BE2C (cell line): ENCODE data around the gene FBN1.

ENCODE experiments used
- DNase-seq: peaks from one replicate; pipeline ENCODE4 v3.0.0-alpha.2; 2020
- H3K27me3 ChIP-seq: fragments of 250-450 bp; sonication (Bioruptor Pico); 2 replicates; pipeline ENCODE4 v1.5.1; 2020; ENCODE audit warnings: mild to moderate bottlenecking
- H3K36me3 ChIP-seq: fragments of 250-450 bp; sonication (Bioruptor Pico); 2 replicates; pipeline ENCODE4 v1.5.1; 2020; ENCODE audit warnings: mild to moderate bottlenecking
- H3K4me1 ChIP-seq: fragments of 250-450 bp; sonication (Bioruptor Pico); 2 replicates; pipeline ENCODE4 v1.5.1; 2020
- H3K4me3 ChIP-seq: 2 replicates; pipeline ENCODE4 v1.5.1; 2011; ENCODE audit warnings: low read depth, low read length
- H3K9me3 ChIP-seq: fragments of 250-450 bp; sonication (Bioruptor Pico); 2 replicates; pipeline ENCODE4 v1.5.1; 2020
- TF ChIP-seq, protein P1 (sequence below): IDR thresholded peaks from 2 replicates; pipeline ENCODE4 v1.5.1; 2012; ENCODE audit warnings: mild to moderate bottlenecking, low read depth, low read length

The FBN1 gene

DNA sequence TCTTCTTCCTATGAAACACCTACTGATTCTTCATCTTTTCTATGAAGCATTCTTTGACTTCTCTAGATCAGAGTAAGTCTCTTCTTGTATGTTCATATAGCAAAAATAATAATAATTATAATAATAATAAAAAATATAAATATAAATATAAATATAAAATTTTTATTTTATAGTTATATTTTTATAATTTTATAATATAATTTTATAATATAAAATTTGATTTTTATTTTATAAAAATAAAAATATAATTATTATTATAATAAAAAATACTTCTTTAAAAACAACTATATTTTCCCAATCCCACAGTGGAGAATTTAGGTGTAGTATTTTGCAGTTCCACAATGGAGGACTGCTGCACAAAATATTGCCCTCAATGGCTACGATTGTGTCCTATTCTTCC, 279.9 kb downstream of the FBN1 start:
- no peaks in the 10 kb centered on the region for H3K27me3 ChIP-seq
- no peaks in the 10 kb centered on the region for H3K9me3 ChIP-seq
- no peak for DNase-seq
- TF ChIP-seq, protein P1, sequence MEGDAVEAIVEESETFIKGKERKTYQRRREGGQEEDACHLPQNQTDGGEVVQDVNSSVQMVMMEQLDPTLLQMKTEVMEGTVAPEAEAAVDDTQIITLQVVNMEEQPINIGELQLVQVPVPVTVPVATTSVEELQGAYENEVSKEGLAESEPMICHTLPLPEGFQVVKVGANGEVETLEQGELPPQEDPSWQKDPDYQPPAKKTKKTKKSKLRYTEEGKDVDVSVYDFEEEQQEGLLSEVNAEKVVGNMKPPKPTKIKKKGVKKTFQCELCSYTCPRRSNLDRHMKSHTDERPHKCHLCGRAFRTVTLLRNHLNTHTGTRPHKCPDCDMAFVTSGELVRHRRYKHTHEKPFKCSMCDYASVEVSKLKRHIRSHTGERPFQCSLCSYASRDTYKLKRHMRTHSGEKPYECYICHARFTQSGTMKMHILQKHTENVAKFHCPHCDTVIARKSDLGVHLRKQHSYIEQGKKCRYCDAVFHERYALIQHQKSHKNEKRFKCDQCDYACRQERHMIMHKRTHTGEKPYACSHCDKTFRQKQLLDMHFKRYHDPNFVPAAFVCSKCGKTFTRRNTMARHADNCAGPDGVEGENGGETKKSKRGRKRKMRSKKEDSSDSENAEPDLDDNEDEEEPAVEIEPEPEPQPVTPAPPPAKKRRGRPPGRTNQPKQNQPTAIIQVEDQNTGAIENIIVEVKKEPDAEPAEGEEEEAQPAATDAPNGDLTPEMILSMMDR, result no peak
- H3K36me3 ChIP-seq, result no peaks in the 10 kb centered on the region
- no peaks in the 10 kb centered on the region for H3K4me1 ChIP-seq
- H3K4me3 ChIP-seq, result no peak overlapping the region

DNA sequence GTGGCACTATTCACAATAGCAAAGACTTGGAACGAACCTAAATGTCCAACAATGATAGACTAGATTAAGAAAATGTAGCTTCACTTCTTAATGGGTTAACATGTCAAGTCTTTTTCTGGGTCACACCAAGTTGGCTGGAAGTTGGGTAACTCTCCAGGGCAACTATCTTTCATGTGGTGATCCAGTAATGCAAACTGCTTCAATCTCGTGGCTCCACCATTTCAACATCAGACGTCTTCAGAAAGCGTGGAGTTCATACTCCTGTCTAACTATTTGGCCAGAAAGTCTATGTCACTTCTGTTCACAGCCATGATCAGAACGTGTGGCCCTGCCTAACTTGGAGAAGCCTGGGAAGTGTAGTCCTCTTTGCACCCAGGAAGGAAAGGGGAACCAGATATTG, 282.0 kb downstream of the FBN1 start:
- no peak overlapping the region for H3K4me3 ChIP-seq
- no peaks in the 10 kb centered on the region for H3K27me3 ChIP-seq
- H3K9me3 ChIP-seq, result no peaks in the 10 kb centered on the region
- no peak for DNase-seq
- TF ChIP-seq, protein P1, result no peak
- peaks cover 3% of the 10 kb centered on the region; the same call in 1 of the 2 replicates for H3K4me1 ChIP-seq
- no peaks in the 10 kb centered on the region for H3K36me3 ChIP-seq

DNA sequence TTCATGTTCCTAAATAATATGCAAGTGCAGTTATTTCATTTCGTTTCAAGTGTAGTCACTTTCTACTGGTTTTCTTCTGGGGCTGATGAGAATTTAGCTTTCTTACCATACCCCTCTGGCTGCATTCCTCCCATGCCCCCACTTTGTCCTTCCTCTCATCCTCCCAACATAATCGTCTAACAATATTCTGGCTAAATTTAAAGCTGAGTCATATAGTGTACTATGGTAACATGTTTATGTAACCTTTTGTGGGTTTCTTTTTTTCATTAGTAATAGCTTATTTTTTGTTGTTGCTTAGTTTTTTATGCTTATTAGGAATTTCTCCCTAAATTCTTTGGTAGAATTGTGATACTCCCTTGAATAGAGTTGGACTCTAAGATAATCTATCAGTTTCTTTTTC, 283.8 kb downstream of the FBN1 start:
- no peak for DNase-seq
- H3K4me1 ChIP-seq, result peaks cover 3% of the 10 kb centered on the region; the same call in 1 of the 2 replicates
- no peaks in the 10 kb centered on the region for H3K9me3 ChIP-seq
- H3K4me3 ChIP-seq, result no peak overlapping the region
- no peaks in the 10 kb centered on the region for H3K27me3 ChIP-seq
- TF ChIP-seq, protein P1, result no peak
- no peaks in the 10 kb centered on the region for H3K36me3 ChIP-seq

DNA sequence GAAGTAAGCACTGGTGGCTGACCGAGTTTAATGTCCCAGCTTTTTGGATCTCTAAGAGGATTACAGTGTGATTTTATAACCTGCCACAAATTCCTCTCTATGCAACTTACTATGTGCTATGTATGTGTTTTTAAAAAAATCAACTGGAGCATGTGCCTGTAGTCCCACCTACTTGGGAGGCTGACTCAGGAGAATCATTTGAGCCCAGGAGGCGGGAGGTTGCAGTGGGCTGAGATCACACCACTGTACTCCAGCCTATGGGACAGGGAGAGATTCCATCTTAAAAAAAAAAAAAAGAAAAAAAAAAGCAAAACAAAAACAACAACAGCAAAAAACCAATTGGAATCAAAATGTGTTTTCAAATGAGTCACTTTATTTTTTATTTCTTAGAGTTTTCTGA, 284.7 kb downstream of the FBN1 start:
- H3K9me3 ChIP-seq, result no peaks in the 10 kb centered on the region
- H3K4me3 ChIP-seq, result no peak overlapping the region
- H3K4me1 ChIP-seq, result peaks cover 3% of the 10 kb centered on the region; the same call in 1 of the 2 replicates
- TF ChIP-seq, protein P1, result no peak
- no peaks in the 10 kb centered on the region for H3K27me3 ChIP-seq
- H3K36me3 ChIP-seq, result no peaks in the 10 kb centered on the region
- DNase-seq, result no peak
